ENCODE results near the gene TSPO2.
A peak's percentile ranks its signal among the peaks of the same experiment; 100 is the strongest.

The TSPO2 gene

DNA sequence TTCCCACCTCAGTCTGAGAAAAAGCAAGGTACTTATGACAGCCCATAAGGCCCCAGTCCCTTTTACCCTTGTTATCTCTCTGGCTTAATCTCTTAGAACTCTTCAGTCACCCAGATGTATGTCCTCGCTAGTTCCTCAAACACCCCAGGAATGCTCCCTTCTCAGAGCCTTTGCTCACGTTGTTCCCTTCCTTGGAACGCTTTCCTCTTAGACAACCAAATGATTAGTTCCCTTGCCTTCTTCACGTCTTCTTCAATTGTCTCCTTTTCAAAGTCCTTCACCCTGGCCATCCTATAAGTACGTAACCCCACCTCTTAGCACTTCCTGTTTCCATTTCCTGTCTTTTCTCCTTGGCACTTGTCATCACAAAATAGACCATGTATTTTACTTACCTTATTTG, 9.6 kb downstream of the TSPO2 start:
- DNase-seq = no peak

DNA sequence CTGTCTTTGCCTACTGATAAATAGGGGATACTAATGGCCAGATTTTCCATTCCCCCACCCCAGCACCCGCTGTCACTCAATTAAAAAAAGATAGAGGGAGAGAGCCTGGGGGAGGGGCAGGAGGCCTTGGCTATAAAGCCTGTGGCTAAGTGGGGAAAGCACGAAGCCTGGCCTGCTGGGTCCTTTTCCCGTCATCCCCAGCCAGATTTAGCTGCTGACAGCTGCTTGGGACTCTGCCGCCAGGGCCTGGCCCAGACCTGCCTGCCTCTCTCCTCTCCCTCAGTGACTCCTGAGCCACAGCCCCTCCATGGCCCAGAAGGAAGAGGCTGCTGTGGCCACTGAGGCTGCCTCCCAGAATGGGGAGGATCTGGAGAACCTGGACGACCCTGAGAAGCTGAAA, 10.8 kb downstream of the TSPO2 start, which contains the start of gene APOBEC2:
APOBEC2 (plus strand) TSS at position 162 of the 400 bp plus-strand sequence; CDS start at position 308, 146 bp downstream.
- DNase-seq = no peak

GRCh38 chr6:41054511-41054910, 12.2 kb downstream of the TSPO2 start:
- no peak for DNase-seq

DNA sequence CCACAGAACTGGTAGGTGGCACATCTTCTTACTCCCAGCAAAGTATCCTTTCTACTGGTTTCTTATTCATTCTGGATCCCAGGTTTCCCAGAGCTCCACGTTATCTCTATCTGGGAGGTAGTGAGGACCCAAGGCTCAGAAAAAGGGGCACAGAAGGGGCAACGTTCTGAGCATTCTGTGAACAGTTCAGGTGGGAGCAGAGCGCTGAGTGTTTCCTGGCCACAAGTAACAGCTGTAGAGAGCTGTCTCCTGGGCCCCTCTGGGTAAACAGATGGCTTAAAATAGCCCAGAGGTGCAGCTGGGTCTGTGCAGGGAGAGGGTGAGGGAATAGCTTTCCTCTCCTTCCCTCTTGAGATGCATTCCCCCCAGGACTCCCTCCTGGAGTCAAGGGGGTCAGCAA, 12.9 kb downstream of the TSPO2 start:
- no peak for DNase-seq

DNA sequence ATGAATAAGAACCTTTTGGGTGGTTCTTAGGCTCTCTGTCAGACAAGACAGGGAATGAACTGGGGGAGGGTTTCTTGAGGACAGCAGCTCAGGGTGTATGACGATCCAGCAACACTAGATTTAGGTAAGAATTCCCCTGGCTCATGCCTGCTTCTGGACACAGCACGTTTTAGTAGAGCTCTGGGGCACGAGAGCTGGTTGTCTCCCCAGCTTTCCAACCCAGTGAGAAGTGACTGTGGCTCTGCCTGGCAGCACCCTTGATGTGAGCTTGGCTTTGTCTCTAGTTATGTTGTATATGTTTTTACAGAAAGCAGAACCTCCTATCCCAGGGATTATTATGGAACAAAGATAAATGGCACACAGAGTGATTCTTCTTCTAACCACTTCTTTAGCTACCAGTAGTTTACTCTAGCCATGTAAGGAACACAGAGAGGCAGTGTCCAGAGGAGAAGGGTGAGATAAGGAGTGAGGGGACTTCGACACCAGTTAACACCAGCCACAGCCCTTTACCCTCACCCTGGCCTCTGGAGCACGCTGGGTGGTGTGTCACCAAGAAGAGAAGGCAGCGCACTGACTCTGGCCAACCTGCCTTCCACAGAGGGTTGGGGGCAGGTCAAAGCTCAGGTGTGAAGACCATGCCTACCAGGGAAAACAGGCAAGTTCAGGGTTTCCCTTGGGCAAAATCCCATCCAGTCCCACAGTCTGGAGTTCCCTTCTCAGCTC, 14.7 kb downstream of the TSPO2 start:
- DNase-seq = no peak

GRCh38 chr6:41058783-41059181, 16.5 kb downstream of the TSPO2 start:
- no peak for DNase-seq

DNA sequence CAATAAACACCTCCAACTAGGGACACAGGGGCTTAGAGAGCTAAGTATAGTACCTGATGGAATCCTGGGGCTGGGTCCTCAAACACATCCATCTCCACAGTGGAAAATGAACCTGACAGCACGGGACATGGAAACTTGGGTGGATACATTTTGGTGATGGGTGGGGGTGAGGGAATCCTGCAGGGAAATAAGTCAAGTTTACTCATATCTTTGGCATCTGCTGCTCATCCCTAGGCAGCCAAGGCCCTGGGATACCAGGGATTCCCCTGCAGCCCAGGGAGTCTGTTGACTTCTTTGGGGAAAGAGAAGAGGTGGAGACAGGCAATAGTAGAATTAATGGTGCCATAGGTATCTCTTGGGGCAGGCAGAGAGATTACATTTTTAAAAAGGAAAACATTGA, 17.3 kb downstream of the TSPO2 start:
- no peak for DNase-seq

- DNase-seq = no peak
These were observed 19.0 kb downstream of the TSPO2 start for GRCh38 chr6:41061196-41061726.

DNA sequence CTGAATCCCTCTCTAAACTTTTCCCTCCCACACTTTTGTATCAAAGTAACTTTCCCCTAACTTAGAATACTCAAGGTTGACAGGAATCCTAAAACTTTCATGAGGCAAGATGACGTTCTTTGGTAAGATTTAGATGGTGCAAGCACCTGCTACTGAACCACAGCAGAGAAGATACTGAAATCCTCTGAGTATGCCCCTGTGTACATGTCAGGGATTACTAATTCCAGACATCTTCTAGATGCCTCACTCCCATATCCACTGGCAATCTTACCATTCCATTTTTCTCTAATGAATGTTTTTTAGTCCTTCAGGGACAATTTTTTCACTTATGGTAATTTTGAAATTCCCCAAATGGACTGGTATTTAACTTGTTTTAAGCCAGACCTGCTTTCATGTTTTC, 19.8 kb downstream of the TSPO2 start:
- no peak for DNase-seq

GRCh38 chr6:41063884-41064285, 21.6 kb downstream of the TSPO2 start:
- DNase-seq = no peak

GRCh38 chr6:41064841-41065240, 22.6 kb downstream of the TSPO2 start:
- no peak for DNase-seq

DNA sequence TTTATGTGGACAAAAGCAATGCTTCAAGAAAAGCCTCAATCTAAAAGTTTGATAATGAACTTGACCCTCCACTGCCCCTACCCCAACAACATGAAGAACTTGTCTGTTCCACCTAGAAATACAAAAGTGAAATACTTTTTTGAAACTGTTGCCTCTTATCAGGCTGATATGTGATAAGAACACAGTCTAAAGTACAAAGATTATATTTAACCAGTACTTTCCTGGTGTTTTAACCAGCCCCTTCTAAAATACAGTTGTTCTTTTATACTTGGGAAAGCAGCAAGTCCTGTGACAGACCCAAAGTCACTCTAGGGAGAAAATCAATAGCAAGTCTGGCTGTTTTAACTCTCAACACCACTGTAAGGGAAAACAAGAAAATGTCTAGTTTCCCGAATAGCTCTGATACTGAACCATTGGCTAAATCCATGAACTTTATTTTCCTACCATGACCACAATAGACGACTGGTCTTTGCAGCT, 23.3 kb downstream of the TSPO2 start:
- DNase-seq = no peak

DNA sequence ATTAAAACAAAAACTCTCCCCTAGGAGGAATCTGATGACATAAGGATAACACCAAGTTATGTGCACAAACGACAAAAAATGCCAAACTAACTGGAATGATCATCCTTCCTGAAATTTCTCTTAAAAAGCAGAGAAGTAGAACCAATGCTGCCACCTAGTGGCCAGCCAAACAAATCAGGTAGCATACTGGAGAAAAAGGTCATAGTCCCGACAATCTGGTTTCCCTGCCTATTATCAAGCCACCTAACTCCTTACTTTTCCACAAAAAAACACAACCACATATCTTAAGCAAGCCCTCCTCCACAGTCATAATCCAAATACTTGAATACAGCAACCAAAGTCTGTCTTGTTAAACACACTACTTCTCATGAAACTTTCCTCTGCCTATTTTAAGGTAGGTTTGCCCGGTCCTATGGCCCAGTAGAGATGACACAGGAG, 24.6 kb downstream of the TSPO2 start:
- DNase-seq = peak; percentile 88

- no peak for DNase-seq
These were observed 29.2 kb downstream of the TSPO2 start for GRCh38 chr6:41071501-41071922.

DNA sequence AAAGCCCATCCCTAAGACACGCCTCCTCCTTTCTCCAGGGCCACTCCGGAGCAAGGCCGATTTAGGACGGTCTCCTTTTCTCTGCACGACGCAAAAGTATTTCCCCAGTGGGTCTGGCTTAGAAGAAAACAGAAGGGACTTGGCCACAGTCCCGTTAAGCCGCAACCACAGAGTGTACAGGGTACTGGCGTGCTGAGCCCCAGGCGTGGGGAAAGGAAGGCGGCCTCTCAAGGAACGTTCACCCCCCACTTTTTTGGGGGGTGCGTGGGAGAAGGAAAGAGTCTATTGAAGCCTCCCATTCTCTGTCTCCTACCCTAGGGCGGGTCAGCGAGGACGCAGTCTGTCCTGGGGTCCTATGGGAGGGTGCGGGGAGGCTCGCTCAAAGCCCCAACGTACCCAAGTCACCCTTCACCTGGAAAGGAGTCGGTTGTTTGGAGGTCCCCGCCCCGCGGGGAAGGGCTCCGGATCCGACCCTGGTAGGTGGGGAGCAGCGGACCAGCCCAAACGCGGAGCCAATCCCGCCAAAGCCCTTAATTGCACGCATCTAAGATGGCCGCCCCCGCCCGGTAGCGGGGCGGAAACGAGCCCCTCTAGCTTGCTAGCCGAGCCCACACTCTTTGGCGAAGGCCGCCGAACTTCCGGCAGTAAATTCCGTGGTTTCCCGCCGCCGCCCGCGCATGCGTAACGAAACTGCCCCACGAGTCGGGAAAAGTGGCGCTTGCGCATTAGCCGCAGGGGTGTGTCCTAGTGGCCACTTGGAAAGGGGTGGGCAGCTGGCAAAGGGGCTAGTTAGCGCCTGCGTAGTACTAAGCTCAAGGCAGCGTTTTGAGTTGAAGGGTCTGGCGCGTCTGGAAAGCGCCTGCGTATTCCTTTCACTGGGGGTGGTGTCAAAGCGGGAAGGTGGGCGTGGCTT, 29.9 kb downstream of the TSPO2 start, which contains the start of gene OARD1:
OARD1 (minus strand) TSS at position 434 of the 913 bp plus-strand sequence. CDS start 722 bp downstream, outside the sequence.
- DNase-seq = peak; percentile 99

DNA sequence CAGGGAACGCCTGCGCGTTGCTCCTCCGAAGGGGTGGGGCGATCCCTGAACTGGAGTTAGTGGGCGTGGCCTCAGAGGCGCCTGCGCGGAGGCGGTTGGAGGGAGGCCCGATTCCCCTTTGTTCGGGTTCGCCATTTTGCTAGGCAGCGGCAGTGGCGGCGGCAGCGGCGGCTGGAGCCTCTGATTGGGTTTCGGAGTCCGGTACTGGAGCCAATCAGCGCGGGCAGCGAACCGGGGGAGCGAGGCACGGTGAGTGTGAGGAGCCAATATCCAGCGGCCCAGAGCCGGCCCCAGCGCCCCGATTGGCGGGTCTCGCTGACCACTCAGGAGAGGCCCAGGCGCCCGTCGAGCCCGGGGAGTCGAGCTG, 30.6 kb downstream of the TSPO2 start, which contains the start of gene NFYA:
NFYA (plus strand) TSS at position 139 of the 367 bp plus-strand sequence. CDS start 6,116 bp downstream, outside the sequence.
- DNase-seq = no peak

- peak; percentile 87 for DNase-seq
These were observed 31.1 kb downstream of the TSPO2 start for GRCh38 chr6:41073203-41073967.

DNA sequence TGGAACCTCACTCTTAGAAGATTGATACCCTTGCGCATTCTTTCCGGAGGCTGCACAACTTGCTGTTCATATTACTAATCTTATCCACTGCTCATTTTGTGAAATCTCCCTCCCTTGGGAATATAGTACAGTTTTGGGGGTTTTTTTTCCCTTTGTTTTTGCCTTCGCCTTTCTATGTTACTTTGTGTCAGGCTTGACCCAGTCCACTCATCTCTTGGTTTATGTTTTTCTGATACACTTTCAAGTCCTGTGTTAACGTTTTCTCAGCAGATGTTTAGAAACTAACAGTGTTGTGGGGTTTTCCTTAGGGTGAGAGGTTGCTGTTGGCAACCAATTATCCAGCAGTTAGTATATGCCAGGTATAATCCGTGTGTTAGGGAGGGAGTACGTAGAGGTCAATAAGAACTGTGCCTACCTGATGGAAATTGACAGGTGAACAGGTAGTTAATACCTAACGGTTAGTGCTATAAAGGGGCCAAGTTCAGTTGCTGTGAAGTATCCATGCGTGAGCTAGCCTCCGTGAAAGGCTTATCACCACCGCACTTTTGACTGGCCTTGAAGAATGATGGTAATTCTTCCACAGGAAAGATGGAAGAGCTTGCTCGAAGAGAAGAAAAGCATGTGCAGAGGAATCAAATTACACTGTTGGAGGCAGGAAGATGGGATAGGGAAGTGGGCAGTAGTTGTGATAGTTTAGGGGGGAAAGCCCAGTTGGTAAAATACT, 31.9 kb downstream of the TSPO2 start:
- peak; percentile 34 for DNase-seq

GRCh38 chr6:41074692-41075436, 32.6 kb downstream of the TSPO2 start:
- DNase-seq = no peak

DNA sequence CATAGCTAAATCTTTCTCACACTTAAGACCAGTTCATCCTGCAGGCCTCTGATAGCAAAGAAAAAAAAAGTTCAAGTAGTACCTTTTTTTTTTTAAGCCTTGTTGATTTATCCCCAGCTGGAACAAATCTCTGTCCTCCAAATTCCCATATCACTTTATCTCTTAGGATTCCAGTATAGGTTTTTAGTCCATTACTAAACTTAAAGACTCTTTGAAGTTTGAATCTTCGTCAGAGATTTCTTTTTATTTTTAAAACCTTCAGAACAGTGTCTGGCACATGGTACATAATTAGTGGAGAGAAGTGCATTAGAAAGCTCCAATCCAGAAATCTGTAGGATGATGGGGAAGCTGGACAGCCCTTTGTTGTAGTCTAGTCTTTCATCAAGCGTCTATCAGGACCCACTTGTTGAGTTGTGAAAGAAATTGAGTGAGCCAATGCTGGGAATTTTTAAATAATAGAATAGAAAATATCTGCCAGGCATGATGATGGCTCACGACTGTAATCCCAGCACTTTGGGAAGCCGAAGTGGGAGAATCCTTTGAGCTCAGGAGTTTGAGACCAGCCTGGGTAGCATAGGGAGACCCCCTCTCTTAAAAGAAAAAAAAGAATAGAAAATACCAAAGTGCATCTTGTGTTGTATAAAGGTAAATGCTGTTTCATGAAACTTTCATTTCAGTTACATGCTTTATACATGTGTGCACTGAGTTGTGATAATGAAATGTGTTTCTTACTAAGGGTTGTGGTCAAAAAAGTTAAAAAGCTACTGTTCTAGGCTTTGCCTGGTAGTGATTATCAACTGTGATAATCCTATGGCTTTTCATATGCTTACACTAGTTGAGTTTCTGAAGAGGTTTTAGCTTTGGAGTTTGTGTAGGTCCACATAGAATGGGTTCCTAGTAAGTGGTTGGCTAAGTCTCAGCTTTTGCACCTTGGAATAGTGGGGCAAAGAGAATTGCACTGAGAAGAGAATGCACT, 33.7 kb downstream of the TSPO2 start:
- no peak for DNase-seq
